Ishikawa (cell line): ENCODE measurements around the gene PKNOX2.

Experiments
- CEBPB ChIP-seq: IDR thresholded peaks from 2 replicates; pipeline ENCODE4 v1.6.1; 2012
- EP300 ChIP-seq: IDR thresholded peaks from 2 replicates; pipeline ENCODE4 v1.6.1; 2012; ENCODE audit warnings: borderline replicate concordance
- YY1 ChIP-seq: IDR thresholded peaks from 2 replicates; pipeline ENCODE4 v1.6.1; 2012; ENCODE audit warnings: low read depth

GRCh38 chr11:125465255-125465654 lies 300.7 kb downstream of the PKNOX2 start:
- no peak for TF ChIP-seq EP300
- no peak for TF ChIP-seq CEBPB
- no peak for TF ChIP-seq YY1
